ENCODE measurements around the gene TKFC. TPM values are rescaled to one million over a fixed set of nuclear protein-coding genes. Genes with fewer than 3 reads are reported as not detected.

The TKFC gene
- total and polyA plus RNA-seq, 9 of the 15 experiments (the other 6 are each of a cell fraction or from before 2014, with no cell fraction given), result 2.0 to 61.7 (median 28.5) TPM

GRCh38 chr11:61384271-61385242, 51.5 kb downstream of the TKFC start (continued):
- TF ChIP-seq, protein P1, sequence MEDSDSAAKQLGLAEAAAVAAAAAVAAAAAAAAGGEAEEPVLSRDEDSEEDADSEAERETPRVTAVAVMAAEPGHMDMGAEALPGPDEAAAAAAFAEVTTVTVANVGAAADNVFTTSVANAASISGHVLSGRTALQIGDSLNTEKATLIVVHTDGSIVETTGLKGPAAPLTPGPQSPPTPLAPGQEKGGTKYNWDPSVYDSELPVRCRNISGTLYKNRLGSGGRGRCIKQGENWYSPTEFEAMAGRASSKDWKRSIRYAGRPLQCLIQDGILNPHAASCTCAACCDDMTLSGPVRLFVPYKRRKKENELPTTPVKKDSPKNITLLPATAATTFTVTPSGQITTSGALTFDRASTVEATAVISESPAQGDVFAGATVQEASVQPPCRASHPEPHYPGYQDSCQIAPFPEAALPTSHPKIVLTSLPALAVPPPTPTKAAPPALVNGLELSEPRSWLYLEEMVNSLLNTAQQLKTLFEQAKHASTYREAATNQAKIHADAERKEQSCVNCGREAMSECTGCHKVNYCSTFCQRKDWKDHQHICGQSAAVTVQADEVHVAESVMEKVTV (CRISPR knock-in tag; IDR thresholded peaks at IDR 0.05), result peak; percentile 80
- TF ChIP-seq RCOR1 (IDR thresholded peaks at IDR 0.05; ENCODE audit: borderline replicate concordance in 1 of 2, low read depth in 2 of 2, low read length in 2 of 2) (peak in 1 of 2 experiments; percentile 15; a peak in 1 of 4 replicates), CXXC5 (CRISPR knock-in tag; IDR thresholded peaks at IDR 0.05) (0 out of 2 replicates have a peak, but pooled peaks have one; percentile 15), FOXA3 (CRISPR knock-in tag; conservative IDR thresholded peaks at IDR 0.05 in 1 of 2, IDR thresholded peaks at IDR 0.05 in 1 of 2) (0 out of 4 replicates have a peak, but pooled peaks of 1 of the 2 experiments have one; percentile 4), ZNF121 (CRISPR knock-in tag; conservative IDR thresholded peaks at IDR 0.05) (no peak), MEIS2 (IDR thresholded peaks at IDR 0.05; ENCODE audit: partially characterized antibody) (no peak), KHSRP (IDR thresholded peaks at IDR 0.05) (no peak), CC2D1A (IDR thresholded peaks at IDR 0.05) (peak; percentile 61; the same call in 1 of the 2 replicates), KLF16 (IDR thresholded peaks at IDR 0.05) (peak; percentile 28; the same call in 1 of the 2 replicates), ARID2 (IDR thresholded peaks at IDR 0.05) (peak; percentile 97), RBM22 (IDR thresholded peaks at IDR 0.05; ENCODE audit: low read depth, low read length, poor library complexity, severe bottlenecking) (no peak), CTCF (IDR thresholded peaks at IDR 0.05 in 2 of 3, conservative IDR thresholded peaks at IDR 0.05 in 1 of 3; ENCODE audit: insufficient read depth in 2 of 3, low read depth in 1 of 3, low read length in 3 of 3) (peak; percentile 84 to 97 (median 91)), EP400 (IDR thresholded peaks at IDR 0.05) (0 out of 2 replicates have a peak, but pooled peaks have one; percentile 10), RAD21 (CRISPR knock-in tag; conservative IDR thresholded peaks at IDR 0.05 in 1 of 2, IDR thresholded peaks at IDR 0.05 in 1 of 2) (peak; percentile 89 to 98), ZNF780A (CRISPR knock-in tag; IDR thresholded peaks at IDR 0.05) (no peak), STAT5B (CRISPR knock-in tag; IDR thresholded peaks at IDR 0.05) (no peak), NFXL1 (CRISPR knock-in tag; IDR thresholded peaks at IDR 0.05) (no peak), TFAP4 (CRISPR knock-in tag; IDR thresholded peaks at IDR 0.05; ENCODE audit: borderline replicate concordance) (peak; percentile 20; the same call in 1 of the 2 replicates)

Measured in K562 (cell line).